ENCODE results near the gene PSMC1.

GRCh38 chr14:90281261-90281660 is 24.9 kb downstream of the PSMC1 start:
- TF ChIP-seq CTCF (IDR thresholded peaks at IDR 0.05) (no peak), ZFX (IDR thresholded peaks at IDR 0.05; ENCODE audit: borderline replicate concordance) (no peak)

Measured in 22Rv1 (cell line).